Stimulated activated CD8-positive, alpha-beta memory T cell treated with anti-CD3 and anti-CD28 coated beads, Interleukin-4, amount 100 ng/mL, for 1 hour (primary cell): ENCODE measurements around the gene SRCIN1.
"Not testable (repeated sequence)": the region's sequence is repeated elsewhere in the genome, so short reads cannot be mapped to it uniquely, and the experiment has no call there.

Experiments used
- DNase-seq, 2 donors: peaks; one replicate each; pipeline ENCODE4 v3.0.0-alpha.2; 2020; ENCODE audit warnings: low read depth in 2 of 2, low spot score in 1 of 2

SRCIN1 gene

DNA sequence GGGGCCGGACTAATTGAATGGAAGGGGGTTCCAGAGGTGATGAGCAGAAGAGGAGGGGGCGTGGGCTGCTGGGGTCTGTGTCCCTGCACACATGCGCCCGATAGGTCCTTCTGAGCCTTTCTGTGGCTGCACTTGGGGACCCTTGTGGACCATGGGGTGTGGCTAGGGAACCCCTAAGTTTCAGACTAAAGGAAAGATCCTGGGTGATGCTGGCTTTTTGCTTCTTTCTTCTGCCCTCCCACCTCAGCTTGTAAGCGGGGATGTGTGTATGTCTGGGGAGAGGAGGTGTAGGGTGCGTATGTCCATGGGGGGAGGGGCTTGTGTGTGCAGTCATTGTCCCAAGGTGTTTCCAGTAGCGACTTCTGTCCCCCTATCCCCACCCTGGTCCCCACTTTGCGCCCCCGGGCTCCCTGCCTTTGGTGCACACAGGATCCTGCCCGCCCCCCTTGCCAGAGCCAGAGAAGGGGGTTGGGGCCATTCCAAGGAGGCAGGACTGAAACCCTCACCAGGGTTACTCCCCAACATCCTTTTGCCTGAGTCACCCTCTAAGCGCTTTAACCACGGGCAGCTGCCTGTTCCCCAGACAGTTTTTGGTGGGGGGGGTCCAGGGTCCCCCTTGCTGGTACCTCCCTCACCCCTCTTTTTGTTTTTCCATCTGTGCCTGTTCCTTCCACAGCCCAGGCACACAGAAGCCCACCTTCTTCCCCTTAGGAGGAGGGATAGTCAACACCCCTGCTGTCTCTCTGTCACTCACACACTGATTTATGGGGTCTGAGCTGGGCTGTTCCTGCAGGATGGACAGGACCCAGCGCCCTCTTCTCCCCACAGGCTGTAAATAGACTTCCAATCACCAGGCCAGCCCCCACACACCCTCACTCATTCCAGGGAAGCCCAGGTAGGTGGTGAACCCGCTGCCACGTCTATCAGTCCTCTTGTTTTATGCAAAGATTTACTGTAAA is 94.3 kb downstream of the SRCIN1 start:
- DNase-seq = no peak

DNA sequence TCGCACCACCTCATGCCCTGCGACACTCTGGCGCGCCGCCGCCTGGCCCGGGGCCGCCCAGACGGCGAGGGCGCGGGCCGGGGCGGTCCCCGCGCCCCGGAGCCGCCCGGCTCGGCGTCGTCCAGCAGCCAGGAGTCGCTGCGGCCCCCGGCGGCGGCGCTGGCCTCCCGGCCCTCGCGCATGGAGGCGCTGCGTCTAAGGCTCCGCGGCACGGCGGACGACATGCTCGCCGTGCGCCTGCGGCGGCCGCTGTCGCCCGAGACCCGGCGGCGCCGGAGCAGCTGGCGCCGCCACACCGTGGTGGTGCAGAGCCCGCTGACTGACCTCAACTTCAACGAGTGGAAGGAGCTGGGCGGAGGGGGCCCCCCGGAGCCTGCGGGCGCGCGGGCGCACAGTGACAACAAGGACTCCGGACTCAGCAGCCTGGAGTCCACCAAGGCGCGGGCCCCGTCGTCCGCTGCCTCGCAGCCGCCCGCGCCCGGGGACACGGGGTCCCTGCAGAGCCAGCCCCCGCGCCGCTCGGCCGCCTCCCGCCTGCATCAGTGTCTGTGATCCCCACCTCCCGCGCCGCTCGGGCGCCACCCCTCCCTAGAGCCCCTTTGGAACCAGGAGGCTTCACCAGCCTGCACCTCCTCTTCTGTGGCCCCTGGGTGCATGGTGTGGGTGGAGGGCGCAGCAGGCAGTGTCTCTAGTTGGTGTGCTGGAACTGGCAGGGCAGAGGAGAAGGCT is 95.2 kb downstream of the SRCIN1 start:
- no peak for DNase-seq

DNA sequence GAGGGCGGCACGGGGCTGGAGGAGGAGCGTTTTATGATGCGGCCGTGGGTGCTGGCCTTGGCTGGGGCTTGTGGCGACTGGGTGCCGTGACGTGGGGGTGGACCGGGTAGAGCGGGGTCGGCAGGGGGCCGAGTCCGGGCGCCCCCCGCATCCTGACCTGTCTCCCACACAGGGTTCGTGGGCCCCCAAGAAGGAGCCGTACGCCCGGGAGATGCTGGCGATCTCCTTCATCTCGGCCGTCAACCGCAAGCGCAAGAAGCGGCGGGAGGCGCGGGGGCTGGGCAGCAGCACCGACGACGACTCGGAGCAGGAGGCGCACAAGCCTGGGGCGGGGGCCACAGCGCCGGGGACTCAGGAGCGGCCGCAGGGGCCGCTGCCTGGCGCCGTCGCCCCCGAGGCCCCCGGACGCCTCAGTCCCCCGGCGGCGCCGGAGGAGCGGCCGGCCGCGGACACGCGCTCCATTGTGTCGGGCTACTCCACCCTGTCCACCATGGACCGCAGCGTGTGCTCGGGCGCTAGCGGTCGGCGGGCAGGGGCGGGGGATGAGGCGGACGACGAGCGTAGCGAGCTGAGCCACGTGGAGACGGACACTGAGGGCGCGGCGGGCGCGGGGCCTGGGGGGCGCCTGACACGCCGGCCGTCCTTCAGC is 95.9 kb downstream of the SRCIN1 start:
- DNase-seq = no peak

DNA sequence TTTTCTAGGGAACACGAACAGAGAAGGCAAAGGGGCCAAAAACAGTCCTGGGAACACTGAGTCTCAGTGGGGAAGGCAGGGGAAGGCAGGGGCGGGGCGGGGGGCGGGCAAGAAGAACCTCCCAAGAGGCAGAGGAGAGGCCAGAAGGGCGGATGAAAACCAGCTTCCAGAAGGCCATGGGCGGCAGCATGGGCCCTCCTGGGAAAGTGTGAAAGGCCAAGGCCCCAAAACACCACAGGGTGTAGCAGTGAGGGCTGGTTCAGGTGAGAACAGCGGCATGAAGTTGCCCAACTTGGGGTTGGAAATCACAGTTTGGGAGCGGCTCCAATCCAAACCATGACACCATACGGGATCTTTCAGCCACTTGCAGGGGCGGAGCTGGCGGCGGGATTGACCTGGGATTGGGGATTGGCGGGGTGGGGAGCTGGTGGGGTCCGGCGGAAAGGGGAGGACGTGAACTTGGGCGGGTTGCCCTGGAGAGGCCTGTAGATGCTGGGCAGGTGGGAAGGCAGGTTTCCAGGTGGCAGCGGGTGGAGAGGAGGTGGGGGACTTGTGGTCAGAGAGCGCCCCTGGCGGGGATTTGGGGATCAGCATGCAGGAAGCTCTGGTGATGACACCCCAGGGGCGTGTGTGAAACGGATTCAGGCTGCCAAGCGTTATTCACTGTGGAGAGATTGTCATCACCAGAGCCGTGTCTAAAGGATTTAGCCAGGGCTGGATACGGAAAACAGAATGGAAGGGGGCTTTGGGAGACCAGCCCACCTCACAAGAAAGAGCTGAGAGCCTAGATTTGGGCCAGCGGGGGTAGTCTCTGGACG is 96.6 kb downstream of the SRCIN1 start:
- DNase-seq = peak; percentile 11 to 35

- DNase-seq = no peak
Measured at GRCh38 chr17:38508570-38508950, 97.2 kb downstream of the SRCIN1 start.

- no peak for DNase-seq
Measured at GRCh38 chr17:38507921-38508569, 97.7 kb downstream of the SRCIN1 start.

GRCh38 chr17:38507436-38507835 is 98.3 kb downstream of the SRCIN1 start:
- DNase-seq = no peak

GRCh38 chr17:38504216-38504615 is 101.5 kb downstream of the SRCIN1 start:
- no peak for DNase-seq

- DNase-seq = not testable (repeated sequence)
Measured at GRCh38 chr17:38503286-38503913, 102.4 kb downstream of the SRCIN1 start.

DNA sequence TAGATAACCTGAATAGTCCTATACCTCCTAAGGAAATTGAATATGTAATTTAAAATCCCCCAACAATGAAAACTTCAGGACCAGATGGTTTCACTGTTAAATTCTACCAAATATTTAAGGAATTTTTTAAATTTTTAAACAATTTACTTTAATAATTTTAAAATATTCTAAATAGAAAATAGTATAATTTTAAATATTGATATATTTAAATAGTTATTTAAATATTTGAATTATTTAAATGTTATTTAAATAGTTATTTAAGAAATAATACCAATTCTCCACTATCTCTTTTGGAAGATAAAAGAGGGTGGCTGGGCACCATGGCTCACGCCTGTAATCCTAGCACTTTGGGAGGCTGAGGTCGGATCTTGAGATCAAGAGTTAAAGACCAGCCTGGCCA is 104.0 kb downstream of the SRCIN1 start:
- DNase-seq = not testable (repeated sequence)

DNA sequence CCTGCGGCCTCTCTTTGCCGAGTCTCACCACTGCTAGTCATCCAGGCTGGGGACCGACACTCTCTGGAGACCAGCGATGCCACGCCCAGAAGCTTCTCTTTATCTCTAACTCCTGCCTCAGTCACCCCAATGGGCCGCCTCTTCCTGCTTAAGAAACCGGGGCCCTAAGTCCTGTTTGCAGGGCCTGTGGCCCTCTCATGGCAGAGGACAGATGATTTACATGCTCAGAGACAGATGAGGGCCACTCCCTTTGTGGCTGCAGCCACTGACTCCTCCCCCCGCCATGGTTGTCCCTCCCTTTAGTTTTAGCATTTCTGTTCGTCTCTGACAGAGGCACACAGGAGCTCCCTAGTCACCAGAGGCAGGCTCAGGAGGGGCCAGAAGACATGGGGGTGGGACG is 106.5 kb downstream of the SRCIN1 start:
- not testable (repeated sequence) for DNase-seq

DNA sequence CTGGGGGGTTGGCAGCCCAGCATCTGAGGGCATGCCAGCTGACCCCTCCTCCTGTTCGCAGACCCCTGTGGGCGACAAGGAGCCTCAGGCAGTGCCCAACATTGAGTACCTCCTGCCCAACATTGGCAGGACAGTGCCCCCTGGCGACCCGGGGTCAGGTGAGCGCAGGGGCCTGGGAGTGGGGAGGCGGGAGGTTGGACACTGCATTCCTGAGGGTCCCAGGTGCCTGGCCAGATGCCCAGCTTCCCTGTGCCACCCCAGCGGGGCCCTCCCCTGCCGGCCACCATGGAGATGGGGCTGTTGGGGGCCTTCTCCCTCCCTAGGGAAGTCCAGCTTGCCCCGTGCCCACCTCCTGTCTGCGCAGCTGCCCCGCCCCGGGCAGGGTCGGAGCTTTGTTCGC is 107.4 kb downstream of the SRCIN1 start:
- DNase-seq = no peak

DNA sequence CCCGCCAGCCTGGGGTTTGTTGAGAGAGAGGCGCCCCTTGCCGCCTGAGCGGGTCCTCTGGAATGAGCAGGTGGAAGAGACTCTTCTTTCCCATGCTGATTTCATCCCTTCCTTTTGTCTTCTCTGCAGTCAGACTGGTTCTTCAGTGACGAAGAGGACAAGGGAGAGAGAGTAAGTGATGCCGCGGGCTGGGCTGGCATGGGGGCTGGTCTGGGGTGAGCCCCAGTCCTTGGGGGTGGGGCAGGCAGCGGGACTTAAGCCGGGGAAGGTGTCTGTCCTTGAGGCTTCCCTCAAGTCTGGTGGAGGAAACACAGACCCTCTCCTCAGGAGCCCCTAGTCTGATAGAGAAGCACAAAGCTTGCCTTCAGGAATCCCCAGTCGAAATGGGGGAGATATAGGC is 108.1 kb downstream of the SRCIN1 start:
- DNase-seq = not testable (repeated sequence)

GRCh38 chr17:38494152-38494551 is 111.6 kb downstream of the SRCIN1 start:
- DNase-seq = not testable (repeated sequence)

DNA sequence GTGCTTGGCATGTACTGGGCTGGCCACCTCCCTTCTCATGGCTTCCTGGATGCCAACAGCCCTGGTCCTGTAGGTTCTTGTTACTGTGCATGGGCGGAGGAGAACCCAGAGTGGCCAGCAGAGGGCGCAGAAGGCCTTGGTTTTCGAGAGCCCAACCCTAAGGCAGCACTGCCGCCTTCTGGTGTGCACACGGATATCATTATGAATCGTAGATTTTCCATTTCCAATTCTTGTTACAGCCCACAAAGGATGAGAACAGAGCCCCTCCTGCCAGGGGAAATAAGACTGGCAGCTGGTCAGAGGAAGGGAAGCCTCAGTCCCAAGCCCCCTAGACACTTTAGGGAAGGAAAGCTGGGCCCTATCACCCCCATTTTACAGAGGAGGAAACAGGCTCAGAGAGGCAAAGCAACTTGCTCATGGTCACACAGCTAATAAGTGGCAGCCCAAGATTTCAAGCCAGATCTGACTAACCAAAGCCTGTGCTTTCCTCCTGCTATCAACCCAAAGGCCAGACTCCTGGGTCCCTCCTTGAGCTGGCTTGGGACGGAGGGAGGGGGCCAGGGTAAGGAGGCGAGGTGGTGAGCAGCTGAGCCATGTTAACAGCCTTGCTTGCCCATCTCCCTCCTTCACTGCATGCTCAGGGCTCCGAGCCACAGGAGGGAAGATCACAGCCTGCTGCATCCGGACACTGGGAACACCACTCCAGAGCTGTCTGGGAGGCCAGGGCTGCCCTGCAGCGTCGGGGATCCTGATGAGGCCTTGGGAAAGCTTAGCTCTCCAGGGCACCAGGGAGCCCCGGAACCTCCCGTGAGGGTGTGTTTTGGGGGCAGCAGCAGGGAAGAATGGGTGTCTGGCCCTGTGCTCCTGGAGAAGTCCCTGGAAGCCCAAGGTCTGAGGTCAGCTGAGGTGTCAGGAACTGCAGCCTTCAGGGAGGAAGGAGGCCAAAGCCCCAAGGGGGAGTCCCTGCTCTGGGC is 113.4 kb downstream of the SRCIN1 start:
- DNase-seq = peak; percentile 78 to 82

DNA sequence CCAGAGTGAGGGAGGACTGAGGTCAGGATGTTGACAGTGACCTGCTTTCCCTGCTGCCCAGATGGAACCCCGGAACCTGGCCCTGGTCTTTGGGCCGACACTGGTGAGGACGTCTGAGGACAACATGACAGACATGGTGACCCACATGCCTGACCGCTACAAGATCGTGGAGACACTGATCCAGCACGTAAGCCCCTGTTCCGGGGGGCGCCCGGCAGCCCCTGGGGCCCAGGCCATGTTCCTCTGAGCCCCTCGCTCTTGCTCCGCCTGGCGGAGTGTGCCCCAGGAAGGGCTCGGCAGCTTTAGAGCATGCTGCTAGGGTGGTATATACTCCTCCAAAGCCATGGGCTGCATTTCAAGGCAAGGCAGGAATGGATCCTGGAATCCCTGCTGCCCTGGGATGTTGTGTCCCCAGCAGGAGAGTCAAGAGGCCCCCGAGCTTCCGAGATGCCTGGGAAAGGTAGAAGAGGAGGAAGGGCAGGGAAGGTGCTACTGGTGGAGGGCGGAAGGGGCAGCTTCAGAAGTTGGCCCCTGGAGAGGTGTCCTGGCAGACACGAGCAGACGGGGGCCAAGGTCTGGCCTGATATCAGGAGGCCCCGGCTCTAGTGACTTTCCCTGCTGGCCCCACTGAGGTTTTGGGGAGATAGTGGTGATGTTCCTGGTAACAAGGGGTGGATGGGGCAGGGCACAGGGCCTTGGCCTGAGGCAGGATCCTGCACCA is 114.2 kb downstream of the SRCIN1 start:
- DNase-seq = not testable (repeated sequence)

DNA sequence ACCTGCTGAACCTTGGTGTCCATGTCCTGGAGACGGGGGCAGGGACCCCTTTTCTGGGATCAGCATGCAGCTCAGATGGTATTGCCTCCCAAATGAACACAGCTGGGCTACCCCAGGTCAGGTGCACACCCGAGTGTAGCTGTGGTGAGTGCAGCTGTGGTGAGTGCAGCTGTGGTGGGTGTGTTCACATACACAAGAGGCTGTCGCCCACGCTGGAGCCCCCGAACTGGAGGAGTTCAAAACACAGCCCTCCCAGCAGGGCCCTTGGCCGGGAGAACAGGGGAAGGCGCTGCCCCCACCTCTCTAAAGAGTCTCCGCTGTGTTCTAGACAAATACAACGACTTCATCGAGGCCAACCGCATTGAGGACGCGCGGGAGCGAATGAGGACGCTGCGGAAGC is 116.0 kb downstream of the SRCIN1 start:
- DNase-seq = not testable (repeated sequence)

GRCh38 chr17:38485681-38486298 is 120.0 kb downstream of the SRCIN1 start:
- not testable (repeated sequence) for DNase-seq
